Astrocyte (in vitro differentiated cells and primary cell): ENCODE measurements around the gene ACVR2B.

Experiments used
- EZH2 ChIP-seq: IDR thresholded peaks from 2 replicates; pipeline ENCODE4 v1.6.1; 2012; ENCODE audit warnings: mild to moderate bottlenecking, low read length, inconsistent platforms; ENCODE audit not compliant: insufficient read depth
- TF ChIP-seq, protein P1 (sequence below): IDR thresholded peaks from 2 replicates; pipeline ENCODE4 v1.5.1; 2011; ENCODE audit warnings: low read depth, mild to moderate bottlenecking, inconsistent platforms, low read length, moderate library complexity; ENCODE audit not compliant: insufficient read depth

- TF ChIP-seq, protein P1, sequence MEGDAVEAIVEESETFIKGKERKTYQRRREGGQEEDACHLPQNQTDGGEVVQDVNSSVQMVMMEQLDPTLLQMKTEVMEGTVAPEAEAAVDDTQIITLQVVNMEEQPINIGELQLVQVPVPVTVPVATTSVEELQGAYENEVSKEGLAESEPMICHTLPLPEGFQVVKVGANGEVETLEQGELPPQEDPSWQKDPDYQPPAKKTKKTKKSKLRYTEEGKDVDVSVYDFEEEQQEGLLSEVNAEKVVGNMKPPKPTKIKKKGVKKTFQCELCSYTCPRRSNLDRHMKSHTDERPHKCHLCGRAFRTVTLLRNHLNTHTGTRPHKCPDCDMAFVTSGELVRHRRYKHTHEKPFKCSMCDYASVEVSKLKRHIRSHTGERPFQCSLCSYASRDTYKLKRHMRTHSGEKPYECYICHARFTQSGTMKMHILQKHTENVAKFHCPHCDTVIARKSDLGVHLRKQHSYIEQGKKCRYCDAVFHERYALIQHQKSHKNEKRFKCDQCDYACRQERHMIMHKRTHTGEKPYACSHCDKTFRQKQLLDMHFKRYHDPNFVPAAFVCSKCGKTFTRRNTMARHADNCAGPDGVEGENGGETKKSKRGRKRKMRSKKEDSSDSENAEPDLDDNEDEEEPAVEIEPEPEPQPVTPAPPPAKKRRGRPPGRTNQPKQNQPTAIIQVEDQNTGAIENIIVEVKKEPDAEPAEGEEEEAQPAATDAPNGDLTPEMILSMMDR, result no peak
- no peak for TF ChIP-seq EZH2
Measured at GRCh38 chr3:38446085-38446686, 7.5 kb upstream of the ACVR2B start.
